Hindlimb muscle (tissue), 1 donor: Measurements from ENCODE around the gene TMED7. TPM values are rescaled to one million over a fixed set of nuclear protein-coding genes. Genes with fewer than 3 reads are reported as not detected.
A peak's percentile ranks its signal among the peaks of the same experiment; 100 is the strongest.
"Not testable (repeated sequence)": the region's sequence is repeated elsewhere in the genome, so short reads cannot be mapped to it uniquely, and the experiment has no call there.

Source experiments
- DNase-seq: peaks from one replicate; pipeline ENCODE4 v3.0.0-alpha.2; 2013
- polyA plus RNA-seq: library from polyadenylated mRNA; unstranded; fragments of 120-200 nt; gene quantifications from one replicate; pipeline ENCODE4 v1.2.1, GENCODE V29; 2013; ENCODE audit not compliant: insufficient read length

Gene TMED7
- polyA plus RNA-seq = 53.0 TPM

DNA sequence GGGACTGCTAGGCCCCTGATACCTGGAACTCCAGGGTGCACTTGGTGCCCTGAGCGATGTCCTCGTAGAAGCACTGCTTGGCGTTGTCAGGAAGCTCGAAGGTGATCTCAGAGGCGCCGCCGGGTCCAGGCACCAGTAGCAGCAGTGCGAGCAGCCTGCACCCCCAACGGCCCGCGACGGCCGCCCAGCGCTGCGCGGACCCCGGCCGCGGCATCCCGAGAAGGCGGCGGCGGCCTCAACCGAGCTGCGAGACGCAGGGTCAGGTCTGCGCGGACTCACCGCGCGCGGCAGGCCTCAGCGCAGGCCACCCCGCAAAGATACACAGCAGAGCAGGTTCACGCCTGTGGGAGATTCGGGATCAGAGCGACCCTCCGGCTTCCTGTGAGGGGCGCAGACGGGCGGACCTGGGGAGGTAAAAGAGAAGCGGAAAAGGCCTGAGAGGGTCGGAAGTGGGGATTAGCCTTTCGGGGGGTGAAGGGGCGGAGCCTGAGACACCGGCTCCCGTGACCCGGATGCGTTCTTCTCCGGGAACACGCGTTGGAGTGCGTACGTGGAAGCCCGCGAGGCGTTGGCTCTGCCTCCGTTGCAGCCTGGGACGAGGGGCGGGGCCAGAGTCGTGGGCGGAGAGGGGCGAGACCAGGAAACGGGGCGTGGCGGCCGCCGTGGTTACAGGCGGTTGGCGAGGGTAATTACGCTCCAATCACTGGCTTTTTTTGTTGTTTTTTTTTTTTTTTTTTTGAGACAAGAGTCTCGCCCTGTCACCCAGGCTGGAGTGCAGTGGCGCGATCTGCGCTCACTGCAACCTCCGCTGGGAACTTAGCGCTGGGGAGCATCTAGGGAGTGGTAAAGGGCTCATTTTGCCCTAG, at the start of gene TMED7:
TMED7 (minus strand) TSS at position 458 of the 866 bp plus-strand sequence; CDS start at position 214, 244 bp downstream.
- DNase-seq = peak; percentile 99

DNA sequence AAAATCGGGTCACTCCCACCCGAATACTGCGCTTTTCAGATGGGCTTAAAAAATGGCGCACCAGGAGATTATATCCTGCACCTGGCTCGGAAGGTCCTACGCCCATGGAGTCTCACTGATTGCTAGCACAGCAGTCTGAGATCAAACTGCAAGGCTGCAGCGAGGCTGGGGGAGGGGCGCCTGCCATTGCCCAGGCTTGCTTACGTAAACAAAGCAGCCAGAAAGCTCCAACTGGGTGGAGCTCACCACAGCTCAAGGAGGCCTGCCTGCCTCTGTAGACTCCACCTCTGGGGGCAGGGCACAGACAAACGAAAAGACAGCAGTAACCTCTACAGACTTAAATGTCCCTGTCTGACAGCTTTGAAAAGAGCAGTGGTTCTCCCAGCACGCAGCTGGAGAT, 48.9 kb upstream of the TMED7 start:
- DNase-seq = not testable (repeated sequence)

DNA sequence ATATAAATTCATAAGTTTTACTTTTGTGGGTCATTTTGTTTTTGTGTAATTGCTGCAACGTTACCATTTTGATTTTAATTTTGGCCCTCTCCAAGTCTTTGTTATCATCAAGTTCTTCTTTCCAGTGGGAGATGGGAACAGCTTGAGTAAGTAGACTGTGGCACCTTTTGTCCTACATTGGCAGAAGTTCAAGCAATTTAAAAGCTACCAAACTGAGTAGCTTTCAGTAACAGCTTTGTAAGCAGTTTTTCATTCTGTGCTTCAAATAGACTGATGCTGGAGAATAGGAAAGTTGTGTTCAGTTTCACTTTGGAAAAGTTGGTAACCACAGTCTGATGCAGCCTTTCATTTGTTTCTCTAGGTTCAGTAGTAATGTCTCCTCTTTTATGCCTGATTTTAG, 47.8 kb upstream of the TMED7 start:
- DNase-seq = no peak

DNA sequence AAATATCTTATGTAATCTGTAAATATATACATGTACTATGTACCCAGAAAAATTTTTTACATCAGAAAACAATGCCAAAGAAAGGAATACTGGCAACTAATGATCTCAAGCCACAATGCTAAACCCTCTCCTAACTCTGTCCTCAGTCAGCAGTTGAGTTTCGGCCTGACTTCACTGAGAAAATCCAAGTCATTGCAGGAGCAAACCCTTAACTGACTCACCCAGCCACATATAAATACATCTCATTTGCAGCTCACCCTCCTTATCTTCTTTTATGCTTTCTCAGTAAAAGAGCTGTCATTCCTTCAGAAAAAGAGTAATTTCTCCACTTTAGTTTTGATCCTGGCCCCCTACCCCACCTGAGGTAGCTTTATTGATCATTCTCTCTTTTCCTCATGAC, 46.1 kb upstream of the TMED7 start:
- no peak for DNase-seq

DNA sequence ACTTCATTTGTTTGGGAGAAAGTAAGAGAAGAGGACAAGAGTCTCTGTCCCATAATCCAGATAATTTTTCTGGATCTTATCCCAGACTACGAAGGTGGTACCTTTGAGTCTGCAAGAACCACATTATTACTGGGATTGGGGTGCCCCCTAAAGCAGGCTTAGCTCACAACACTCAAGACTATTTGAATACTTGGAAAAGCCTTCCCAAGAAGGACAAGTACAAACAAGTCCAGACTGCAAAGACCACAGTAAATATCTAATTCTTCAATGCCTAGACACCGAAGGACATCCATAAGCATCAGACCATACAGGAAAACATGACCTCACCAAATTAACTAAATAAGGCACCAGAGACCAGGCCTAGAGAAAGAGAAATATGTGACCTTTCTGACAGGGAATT, 40.2 kb upstream of the TMED7 start:
- DNase-seq = no peak

DNA sequence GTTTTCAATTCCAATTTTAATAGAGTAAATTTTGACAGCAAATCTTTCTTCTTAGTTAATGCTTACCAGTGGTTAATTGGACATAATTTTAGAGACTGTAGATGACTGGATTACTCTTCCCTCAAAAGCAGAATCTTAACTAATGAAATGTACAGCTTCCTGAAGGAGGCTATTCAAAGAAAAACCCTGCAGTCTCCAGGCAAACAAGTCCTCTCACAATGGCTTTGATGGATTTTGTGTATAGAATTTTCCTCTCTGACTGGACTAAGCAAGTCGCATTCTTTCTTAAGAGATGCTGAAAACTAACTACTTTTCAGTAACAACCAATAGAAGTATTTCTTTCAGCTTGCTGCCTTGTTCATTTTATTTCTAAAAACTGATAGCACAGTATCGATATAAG, 35.7 kb upstream of the TMED7 start:
- no peak for DNase-seq

DNA sequence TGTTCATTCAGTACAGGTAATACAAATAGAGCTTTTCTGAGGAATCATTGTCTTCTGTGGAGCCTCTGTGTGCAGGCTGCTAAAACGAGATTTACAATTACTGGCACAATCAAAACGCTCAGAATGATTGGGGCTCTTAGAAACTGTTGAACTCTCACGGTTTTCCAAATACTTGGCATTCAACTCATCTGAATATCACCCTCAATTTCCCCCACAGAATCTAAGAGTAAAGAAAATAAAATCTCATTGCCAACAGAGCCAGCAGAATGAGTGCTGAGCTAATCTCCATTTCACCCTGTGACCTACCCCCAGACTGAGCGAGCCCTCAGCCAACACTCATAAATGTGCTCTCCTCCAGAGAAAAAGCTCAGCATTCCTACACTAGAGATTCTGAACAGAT, 35.3 kb upstream of the TMED7 start:
- DNase-seq = peak; percentile 32

DNA sequence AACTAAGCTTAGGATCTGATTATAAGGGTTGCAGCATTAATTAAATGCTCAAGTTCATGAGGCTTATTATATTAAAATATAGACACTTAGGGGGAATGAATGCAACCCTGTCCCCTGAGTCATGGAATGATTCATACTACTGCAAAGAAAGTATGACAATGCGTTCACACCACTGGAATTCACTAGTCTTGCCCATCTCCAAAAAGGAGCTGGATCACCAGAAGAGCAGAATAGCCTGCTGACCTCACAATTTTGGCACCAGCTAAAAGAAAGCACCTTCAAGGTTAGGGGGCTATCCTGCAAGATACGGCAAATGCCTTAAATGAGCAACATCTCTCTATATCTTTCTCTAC, 32.0 kb upstream of the TMED7 start:
- DNase-seq = no peak

DNA sequence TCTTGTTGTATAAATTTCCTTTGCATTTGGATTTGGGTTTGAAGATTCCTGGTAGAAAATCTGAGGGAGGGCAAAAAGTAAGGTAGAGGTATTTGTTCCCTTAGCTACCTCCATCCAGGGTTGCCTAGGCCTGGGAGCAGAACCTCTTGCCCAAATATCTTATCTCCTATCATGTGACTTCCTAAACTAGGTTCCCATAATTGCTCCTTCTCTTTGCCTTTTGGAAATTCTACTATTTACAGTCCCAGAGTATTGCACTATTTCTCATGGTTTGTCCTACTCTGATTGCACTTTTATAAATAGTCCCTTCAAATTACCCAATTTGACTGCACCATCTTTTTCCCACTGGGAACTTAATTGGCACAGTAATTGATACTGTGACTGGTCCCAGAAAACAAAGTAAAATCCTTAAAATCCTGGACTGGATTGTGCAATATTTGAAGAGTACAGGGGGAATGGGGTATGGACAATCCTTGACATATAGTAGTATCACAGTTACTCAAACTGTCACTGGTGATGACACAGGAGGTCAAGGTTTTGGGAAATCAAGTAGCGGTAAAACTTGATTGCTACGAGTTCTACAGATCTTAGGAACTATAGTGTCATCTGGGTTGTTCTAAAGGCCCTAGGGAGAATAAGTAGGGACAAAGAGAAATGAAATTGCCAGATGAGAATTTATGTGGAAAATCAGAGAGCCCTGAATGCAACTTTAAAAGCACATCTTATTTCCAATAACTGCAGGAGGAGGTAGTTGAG, 31.5 kb upstream of the TMED7 start:
- DNase-seq = no peak

DNA sequence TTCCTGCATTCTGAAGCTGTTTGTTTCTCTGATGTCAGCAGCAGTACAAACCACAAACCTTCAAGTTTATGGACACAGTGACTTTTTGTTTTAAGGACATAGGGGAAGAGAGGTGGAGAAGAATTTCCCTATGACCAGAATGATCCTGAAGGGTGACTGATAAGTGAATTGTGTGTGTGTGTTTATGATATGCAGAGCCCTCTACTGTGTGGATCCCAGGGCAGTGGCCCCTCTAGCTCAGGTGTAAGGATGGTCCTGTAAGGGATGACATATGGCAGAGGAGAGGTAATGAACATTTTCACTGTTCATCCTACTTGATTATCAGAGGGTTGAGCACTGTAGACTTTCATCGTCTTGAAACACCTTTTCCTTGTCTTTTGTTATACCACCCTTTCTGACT, 30.6 kb upstream of the TMED7 start:
- no peak for DNase-seq

DNA sequence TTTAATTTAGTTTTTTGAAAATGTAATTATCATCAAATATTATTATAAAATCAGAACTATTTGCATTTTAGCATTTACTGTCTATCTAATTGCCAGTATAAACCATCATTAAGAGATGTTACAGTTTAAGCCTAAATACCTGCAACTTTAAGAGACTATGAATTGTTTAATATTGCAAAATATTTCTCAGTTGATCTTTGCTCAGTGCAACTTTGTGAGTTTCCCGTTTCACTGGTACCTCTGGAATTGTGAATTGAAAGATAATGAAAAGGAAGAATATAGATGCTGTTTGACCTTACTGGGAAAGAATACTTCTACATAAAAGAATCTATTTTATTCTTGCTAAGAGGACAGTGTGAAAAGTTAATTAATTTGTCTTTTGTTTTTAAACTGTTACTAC, 30.2 kb upstream of the TMED7 start:
- no peak for DNase-seq

DNA sequence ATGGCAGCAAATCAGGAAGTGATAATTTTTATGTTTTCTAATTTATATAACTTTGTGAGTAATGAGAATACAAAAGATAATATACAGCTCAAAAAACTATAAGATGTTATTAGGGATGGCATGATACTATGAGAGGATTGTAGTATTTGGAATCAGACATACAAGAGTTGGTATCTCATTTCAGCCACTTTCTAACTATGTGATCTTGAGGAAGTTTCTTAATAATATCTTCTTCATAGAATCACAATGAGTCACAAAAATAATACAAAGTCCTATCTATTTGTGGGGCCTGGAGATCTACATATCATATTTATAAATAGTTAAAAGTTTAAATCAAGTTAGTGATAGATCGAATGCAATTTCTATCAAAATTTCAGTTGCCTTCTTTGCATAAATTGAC, 23.7 kb upstream of the TMED7 start:
- DNase-seq = no peak

DNA sequence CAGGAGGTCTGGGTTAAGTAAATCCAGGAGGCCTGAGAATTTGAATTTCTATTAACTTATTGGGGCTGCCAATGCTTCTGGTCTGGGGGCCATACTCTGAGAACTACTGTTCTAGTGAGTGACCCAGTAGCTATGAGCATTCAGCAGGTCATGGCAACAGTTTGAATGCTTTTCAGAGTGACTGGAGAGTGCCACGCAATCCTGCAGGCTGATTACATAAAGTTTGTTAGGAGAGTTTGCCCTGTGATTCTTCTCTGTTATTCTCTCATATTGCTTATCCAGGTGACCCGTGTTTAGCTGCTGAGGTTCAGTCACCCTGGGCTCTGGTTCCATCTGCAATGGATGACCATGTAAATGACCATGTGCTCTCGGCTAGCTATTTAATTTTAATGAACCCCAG, 22.2 kb upstream of the TMED7 start:
- DNase-seq = no peak

DNA sequence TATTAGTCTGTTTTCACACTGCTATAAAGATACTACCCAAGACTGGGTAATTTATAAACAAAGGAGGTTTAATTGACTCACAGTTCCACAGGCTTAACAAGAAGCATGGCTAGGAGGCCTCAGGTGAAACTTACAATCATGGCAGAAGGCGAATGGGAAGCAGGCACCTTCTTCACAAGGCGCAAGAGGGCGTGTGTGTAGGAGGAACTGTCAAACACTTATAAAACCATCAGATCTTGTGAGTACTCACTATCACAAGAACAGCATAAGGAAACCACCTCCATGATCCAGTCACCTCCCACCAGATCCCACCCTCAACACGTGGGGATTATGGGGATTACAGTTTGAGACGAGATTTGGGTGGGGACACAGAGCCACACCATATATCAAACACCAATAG, 19.6 kb upstream of the TMED7 start:
- DNase-seq = not testable (repeated sequence)

DNA sequence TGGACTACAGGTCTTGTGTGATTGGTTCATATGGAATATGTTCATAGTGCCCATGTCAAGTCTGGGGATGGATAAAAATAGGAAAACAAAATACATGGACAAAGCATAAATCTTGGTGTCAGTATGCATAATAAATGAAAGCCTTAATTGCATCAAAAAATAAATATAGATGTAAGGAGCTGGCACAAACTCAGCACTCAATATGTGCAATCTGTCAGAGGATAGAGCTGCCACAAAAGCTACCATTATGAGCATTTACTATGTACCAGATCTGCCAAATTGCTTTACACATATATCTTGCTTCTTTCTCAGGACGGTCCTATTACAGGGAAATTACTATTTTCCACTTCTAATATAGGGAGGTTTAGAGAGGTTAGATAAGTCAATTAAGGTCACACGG, 18.2 kb upstream of the TMED7 start:
- DNase-seq = no peak

DNA sequence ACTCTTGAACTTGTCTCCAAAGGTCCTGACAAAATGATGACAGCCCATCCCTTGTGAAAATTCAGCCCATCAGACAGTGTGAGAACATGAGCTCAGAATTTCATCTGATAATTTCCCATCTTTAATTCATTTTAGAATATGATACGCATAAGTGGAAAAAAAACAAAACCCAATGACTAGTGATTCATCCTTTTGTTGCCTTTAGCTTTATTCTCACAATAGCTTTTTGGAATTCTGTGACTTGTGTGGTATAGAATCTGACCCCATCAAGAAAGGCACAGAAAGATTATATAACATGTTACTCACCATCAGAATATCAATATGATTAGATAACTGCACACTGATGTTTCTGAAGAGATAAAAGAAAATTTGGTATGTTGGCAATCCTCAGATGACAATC, 16.1 kb upstream of the TMED7 start:
- no peak for DNase-seq

DNA sequence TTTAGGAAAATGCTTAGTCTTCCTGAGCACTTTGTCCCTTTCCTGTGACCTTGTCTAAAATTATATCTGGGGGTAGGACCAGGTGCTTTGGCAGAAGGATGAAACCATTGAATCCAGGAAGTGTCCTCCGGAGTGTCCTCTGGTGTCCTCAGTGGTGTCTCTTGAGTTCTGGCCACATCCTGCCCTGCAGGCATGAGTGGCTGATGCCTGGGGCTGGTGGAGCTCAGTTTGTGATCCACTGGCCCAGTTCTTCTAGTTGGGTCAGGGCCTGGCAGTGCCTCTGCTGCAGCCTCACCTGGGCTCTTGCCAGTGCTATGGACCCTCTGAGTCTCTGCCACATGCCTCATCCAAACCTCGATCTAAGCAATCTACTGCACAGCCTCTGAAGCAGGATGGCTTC, 14.4 kb upstream of the TMED7 start:
- DNase-seq = no peak

DNA sequence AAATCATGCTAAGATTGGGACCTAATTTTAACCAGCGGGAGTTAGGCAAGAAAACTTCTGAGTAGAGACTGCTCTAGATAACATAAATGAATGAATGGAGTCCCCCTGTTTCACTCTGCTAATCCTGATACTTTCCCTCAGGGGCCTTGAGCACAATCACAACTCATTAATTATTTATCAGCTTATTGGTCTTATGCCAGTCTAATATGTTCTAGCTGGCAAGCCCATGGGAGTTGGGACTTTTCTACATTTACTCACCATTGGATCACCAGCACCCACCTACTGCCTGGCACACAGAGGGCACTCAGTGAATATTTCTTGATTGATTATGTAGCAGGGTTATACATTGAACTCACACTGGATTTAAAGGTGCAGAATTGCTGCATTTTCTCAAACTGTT, 13.5 kb upstream of the TMED7 start:
- DNase-seq = no peak

DNA sequence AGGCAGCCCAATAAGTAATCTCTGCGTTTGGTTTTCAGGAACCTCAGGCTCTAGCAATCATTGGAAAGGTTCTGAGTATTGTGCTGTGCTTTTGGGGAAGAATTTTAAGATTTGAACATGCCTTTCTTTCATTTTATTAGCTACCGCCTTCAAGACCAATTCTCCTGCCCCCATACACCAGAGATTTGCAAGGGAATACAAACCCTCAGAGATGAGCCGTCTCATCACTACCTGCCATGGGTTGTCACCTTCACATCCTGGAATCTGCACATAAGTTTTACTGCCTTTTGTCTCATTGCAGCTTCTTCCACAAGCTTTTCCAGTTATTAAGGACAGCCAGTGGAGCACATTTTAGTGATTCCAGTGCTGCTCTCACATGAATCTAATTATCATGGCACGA, 11.7 kb upstream of the TMED7 start:
- DNase-seq = no peak

DNA sequence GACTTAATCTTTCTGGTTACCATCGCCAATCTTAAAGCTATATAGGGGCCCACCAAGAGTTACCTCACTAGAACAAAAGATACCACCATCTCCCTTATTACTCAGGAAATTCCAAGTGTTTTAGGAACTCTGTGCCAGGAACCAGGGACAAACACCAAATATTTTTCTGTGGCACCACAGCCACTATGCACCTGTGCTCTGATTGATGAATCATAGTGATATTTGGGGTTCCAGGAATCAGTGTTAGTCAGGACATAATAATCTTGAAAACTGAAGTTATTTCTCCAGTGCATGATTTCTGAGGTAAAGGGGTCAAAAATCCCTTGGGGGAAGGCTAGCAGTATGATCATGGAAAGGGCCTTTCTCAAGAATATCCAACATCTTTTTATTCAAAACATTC, 10.2 kb upstream of the TMED7 start:
- DNase-seq = no peak

DNA sequence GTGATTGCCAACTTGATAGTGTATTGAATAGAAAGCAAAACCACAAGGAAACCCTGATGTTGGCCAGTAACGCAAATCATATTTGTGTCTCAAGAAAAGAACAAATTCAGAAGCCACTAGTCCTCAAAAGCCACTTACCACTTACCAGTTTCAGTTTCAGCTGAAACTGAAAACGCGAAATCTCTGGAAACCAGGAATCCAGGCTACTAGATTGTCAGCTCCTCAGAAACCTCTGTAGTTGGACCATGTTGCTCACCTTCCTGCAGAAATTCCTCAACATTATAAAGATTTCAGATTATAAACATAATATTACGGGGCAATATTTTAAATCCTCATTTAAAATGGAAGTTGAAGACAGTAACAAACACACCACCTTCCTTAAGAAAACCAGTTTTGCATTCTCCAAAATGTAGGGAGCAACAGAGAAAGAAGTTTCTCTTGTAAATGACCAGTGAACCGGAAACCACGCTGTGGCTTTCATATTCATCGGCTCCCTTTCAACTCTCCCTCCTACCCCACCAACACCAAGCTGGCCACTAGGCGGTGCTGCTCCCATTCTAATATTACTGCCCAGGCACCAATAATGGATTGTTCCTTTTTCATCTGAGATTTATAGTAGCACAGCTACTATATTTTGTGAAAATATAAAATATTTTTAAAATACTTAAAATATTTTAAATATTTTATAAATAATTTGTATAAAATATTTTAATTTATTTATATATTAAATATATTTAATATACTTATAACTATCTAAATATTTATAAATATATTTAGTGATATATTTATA, 8.7 kb upstream of the TMED7 start:
- DNase-seq = peak; percentile 89

DNA sequence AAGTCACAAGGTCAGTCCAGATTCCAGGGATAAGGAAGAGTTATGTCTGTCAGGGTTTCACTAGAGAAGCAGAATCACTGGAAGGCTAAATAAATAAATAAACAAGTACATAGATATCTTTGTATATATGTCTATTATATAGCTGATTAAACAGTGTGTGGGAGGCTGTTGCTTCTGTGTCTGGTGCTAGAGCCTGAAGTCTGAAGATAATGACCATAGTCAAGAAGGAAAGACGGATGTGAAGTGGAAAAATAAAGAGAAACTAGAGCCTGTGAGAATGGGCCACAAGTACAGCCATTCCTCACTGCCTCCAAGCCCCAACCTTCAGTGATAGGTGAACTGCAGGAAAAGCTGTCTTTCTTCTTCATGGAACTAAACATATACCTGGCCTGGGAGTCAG, 4.1 kb upstream of the TMED7 start:
- no peak for DNase-seq

DNA sequence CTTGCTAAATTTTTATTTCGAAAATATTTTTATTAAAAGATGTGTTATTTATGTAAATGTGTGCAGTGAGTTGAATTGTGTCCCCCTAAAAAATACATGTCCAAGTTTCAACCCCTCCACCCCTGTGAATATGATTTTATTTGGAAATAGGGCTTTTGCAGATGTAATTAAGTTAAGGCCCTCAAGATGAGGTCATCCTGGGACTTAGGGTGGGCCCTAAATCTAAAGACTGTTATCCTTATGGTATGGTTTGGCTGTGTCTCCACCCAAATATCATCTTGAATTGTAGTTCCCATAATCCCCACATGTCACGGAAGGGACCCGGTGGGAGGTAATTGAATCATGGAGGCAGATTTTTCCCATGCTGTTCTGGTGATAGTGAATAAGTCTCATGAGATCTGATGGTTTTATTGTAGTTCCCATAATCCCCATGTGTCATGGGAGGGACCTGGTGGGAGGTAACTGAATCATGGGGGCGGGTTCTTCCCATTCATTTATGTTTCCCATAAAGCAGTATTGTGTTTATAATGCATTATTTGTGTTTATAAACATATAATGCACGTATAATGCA, 1.5 kb upstream of the TMED7 start:
- no peak for DNase-seq
